Endodermal cell (in vitro differentiated cells): Measurements from ENCODE around the gene NCAPG2. TPM values are rescaled to one million over a fixed set of nuclear protein-coding genes. Genes with fewer than 3 reads are reported as not detected.

Experiments
- DNase-seq: peaks from one replicate; pipeline ENCODE4 v3.0.0-alpha.2; 2017
- H3K27ac ChIP-seq: 2 replicates; pipeline ENCODE4 v1.5.1; 2013; ENCODE audit warnings: mild to moderate bottlenecking, low read depth, low read length, moderate library complexity
- H3K27me3 ChIP-seq: 2 replicates; pipeline ENCODE4 v1.6.1; 2013; ENCODE audit warnings: mild to moderate bottlenecking, low read length, moderate library complexity; ENCODE audit not compliant: insufficient read depth, control insufficient read depth, poor library complexity, severe bottlenecking
- H3K36me3 ChIP-seq: 2 replicates; pipeline ENCODE4 v1.7.0; 2013; ENCODE audit warnings: mild to moderate bottlenecking, low read length, moderate library complexity; ENCODE audit not compliant: control insufficient read depth, insufficient read depth
- H3K4me1 ChIP-seq: one replicate; pipeline ENCODE4 v1.7.0; 2013; ENCODE audit warnings: low read length; ENCODE audit not compliant: control insufficient read depth, insufficient read depth
- H3K4me3 ChIP-seq: 2 replicates; pipeline ENCODE4 v1.5.1; 2013; ENCODE audit warnings: mild to moderate bottlenecking, low read length, moderate library complexity
- H3K9ac ChIP-seq: 2 replicates; pipeline ENCODE4 v1.6.1; 2013; ENCODE audit warnings: mild to moderate bottlenecking, low read length, moderate library complexity; ENCODE audit not compliant: poor library complexity, severe bottlenecking; ENCODE audit errors: extremely low read depth
- H3K9me3 ChIP-seq: 2 replicates; pipeline ENCODE4 v1.6.1; 2013; ENCODE audit warnings: mild to moderate bottlenecking, low read length, moderate library complexity; ENCODE audit not compliant: control insufficient read depth
- H3K27ac Mint-ChIP-seq: 2 replicates; pipeline ENCODE4 v1.8.0; 2020; ENCODE audit warnings: mixed read lengths
- H3K27me3 Mint-ChIP-seq: 2 replicates; pipeline ENCODE4 v1.8.0; 2021; ENCODE audit warnings: mild to moderate bottlenecking, mixed read lengths; ENCODE audit not compliant: insufficient read depth
- H3K36me3 Mint-ChIP-seq: 2 replicates; pipeline ENCODE4 v1.8.0; 2020; ENCODE audit warnings: low read depth, mixed read lengths
- H3K4me1 Mint-ChIP-seq: 2 replicates; pipeline ENCODE4 v1.8.0; 2020; ENCODE audit warnings: mixed read lengths
- H3K4me3 Mint-ChIP-seq: 2 replicates; pipeline ENCODE4 v1.8.0; 2020; ENCODE audit warnings: mild to moderate bottlenecking, moderate library complexity, mixed read lengths
- H3K9me3 Mint-ChIP-seq: 2 replicates; pipeline ENCODE4 v1.8.0; 2020; ENCODE audit warnings: mild to moderate bottlenecking, mixed read lengths
- WGBS, 2 experiments: methylation state at CpG; one replicate each; pipeline versions ENCODE4 v1.1.5 to v1.1.7; 2013; ENCODE audit warnings: missing lambda C conversion rate in 2 of 2, mixed read lengths in 1 of 2; ENCODE audit not compliant: insufficient coverage in 1 of 2, insufficient read length in 1 of 2; 5-methylcytosine and 5-hydroxymethylcytosine counted together
- total RNA-seq, 2 donors: library from RNA; stranded (reverse); fragmentation: NEBNext Ultra II Directional in 1 of 2; extraction: Animal tissue kit (Norgen Biotek cat#: 25700) in 1 of 2; gene quantifications; 2 replicates in 1 of 2; 3 replicates in 1 of 2; pipeline ENCODE4 v1.2.1, GENCODE V29; 2021
- TF ChIP-seq, protein P1 (sequence below): fragments of 200-600 bp; sonication (generic); conservative IDR thresholded peaks from 2 replicates; pipeline ENCODE4 v1.5.0; 2021; ENCODE audit warnings: antibody characterized with exemption, mild to moderate bottlenecking

NCAPG2 gene
- total RNA-seq, 2 donors from 2014 or later, result 58.7 to 77.1 TPM

DNA sequence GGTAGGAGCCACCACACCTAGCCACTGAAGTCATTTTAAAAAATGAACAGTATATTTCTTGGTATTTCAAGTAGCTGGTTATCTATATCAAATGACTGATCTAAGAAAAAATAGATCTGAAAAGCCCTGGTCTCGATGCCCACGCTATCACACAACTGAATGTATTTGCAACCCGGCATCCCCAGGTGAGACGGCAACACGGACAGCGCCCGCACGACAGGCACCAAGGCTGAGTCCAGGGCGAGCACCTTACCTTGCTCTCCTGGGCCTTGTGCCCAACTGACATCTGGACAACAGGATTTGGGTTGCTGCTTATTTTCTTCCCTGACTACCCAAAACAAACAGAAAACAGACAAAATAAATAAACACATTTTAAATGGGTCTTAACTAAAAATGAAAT is 44.8 kb upstream of the NCAPG2 start:
- Mint-ChIP-seq H3K36me3 (peaks cover 46% of the 10 kb centered on the region), H3K4me1 (no peaks in the 10 kb centered on the region), H3K27ac (no peak overlapping the region), H3K9me3 (no peaks in the 10 kb centered on the region), H3K27me3 (no peaks in the 10 kb centered on the region), H3K4me3 (no peak overlapping the region)
- TF ChIP-seq, protein P1, sequence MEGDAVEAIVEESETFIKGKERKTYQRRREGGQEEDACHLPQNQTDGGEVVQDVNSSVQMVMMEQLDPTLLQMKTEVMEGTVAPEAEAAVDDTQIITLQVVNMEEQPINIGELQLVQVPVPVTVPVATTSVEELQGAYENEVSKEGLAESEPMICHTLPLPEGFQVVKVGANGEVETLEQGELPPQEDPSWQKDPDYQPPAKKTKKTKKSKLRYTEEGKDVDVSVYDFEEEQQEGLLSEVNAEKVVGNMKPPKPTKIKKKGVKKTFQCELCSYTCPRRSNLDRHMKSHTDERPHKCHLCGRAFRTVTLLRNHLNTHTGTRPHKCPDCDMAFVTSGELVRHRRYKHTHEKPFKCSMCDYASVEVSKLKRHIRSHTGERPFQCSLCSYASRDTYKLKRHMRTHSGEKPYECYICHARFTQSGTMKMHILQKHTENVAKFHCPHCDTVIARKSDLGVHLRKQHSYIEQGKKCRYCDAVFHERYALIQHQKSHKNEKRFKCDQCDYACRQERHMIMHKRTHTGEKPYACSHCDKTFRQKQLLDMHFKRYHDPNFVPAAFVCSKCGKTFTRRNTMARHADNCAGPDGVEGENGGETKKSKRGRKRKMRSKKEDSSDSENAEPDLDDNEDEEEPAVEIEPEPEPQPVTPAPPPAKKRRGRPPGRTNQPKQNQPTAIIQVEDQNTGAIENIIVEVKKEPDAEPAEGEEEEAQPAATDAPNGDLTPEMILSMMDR, result no peak
- Histone ChIP-seq H3K27me3 (no peaks in the 10 kb centered on the region), H3K4me1 (no peaks in the 10 kb centered on the region), H3K36me3 (peaks cover 37% of the 10 kb centered on the region), H3K4me3 (no peak overlapping the region), H3K27ac (no peak overlapping the region), H3K9ac (no peak overlapping the region), H3K9me3 (no peaks in the 10 kb centered on the region)
- DNase-seq, result no peak
- WGBS, 2 experiments, result 97 to 100% methylated on average over 5 to 9 of the region's 9 CpGs

DNA sequence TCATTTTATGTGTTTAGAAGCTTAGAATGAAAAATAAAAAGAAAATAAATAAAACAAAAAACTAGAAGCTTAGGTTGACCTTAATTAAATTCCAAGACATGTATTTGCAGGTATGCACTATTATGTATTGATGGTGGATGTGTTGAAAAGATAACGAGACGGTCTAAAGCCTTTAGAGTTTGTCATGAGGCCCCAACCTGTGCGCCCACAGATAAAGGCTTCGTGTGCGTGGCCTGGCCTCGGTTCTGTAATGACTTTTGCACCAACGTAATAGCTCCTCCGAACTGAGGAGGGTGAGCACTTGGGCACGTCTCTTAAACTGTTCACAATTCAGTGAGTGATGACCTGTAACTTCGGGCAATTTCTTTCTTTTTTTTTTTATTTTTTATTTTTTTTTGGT is 43.7 kb upstream of the NCAPG2 start:
- no peaks in the 10 kb centered on the region for H3K4me1 Mint-ChIP-seq
- H3K9ac ChIP-seq, result no peak overlapping the region
- no peak overlapping the region for H3K4me3 Mint-ChIP-seq
- 85 to 86% methylated on average over 9 to 10 of the region's 10 CpGs for WGBS, 2 experiments
- DNase-seq, result no peak
- H3K27ac Mint-ChIP-seq, result no peak overlapping the region
- H3K9me3 ChIP-seq, result no peaks in the 10 kb centered on the region
- no peaks in the 10 kb centered on the region for H3K27me3 ChIP-seq
- H3K36me3 Mint-ChIP-seq, result peaks cover 52% of the 10 kb centered on the region
- H3K9me3 Mint-ChIP-seq, result no peaks in the 10 kb centered on the region
- no peak overlapping the region for H3K4me3 ChIP-seq
- no peaks in the 10 kb centered on the region for H3K27me3 Mint-ChIP-seq
- peaks cover 47% of the 10 kb centered on the region for H3K36me3 ChIP-seq
- no peak overlapping the region for H3K27ac ChIP-seq
- TF ChIP-seq, protein P1, result no peak
- H3K4me1 ChIP-seq, result no peaks in the 10 kb centered on the region

DNA sequence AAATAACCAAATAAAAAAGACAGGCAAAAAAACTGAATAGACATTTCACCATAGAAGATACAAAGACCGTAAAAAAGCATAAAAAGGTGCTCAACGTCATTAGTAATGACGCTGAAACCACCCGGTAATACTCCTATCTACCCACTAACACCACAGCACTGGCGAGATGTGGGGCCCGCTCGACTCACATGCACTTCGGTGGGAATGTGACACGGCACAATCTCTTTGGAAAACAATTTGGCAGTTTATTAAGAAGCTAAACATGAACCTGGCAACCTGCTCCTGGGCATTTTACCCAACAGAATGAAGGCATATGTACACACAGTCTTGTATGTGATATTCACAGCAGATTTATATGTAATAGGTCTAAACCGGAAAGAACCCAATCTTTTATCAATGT is 42.8 kb upstream of the NCAPG2 start:
- no peaks in the 10 kb centered on the region for H3K9me3 Mint-ChIP-seq
- H3K4me3 ChIP-seq, result no peak overlapping the region
- no peak overlapping the region for H3K9ac ChIP-seq
- H3K4me1 Mint-ChIP-seq, result no peaks in the 10 kb centered on the region
- H3K4me1 ChIP-seq, result no peaks in the 10 kb centered on the region
- H3K4me3 Mint-ChIP-seq, result no peak overlapping the region
- WGBS, 2 experiments, result 95 to 98% methylated on average over 8 to 9 of the region's 10 CpGs
- H3K36me3 Mint-ChIP-seq, result peaks cover 58% of the 10 kb centered on the region
- DNase-seq, result no peak
- peaks cover 56% of the 10 kb centered on the region for H3K36me3 ChIP-seq
- H3K9me3 ChIP-seq, result no peaks in the 10 kb centered on the region
- TF ChIP-seq, protein P1, result no peak
- no peaks in the 10 kb centered on the region for H3K27me3 ChIP-seq
- no peaks in the 10 kb centered on the region for H3K27me3 Mint-ChIP-seq
- H3K27ac Mint-ChIP-seq, result no peak overlapping the region
- H3K27ac ChIP-seq, result no peak overlapping the region
